GM12873 (cell line): ENCODE measurements around the gene PPM1E.

ENCODE experiments used
- CTCF ChIP-seq: IDR thresholded peaks from 2 replicates; pipeline ENCODE4 v1.5.1; 2012; ENCODE audit warnings: low read depth, mild to moderate bottlenecking, moderate library complexity, low read length, control low read depth; ENCODE audit not compliant: insufficient read depth; ENCODE audit errors: missing control alignments

PPM1E gene

DNA sequence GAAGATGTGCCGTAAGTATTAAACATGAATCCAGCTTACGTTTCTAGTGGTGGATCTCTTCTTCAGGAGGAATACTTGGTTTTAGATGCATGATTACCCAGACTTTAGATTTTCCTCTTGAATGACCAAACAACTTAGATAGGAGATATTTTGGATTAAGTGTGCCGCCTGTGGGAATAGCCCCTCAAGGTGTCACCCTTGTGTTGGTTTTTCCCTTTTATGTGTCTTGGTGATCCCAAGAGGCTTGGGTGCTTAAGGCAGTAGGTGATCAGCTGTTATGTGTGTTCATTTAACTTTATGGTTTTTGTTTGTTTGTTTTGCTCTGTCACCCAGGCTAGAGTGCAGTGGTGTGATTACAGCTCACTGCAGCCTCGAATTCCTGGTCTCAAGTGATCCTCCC is 115.1 kb downstream of the PPM1E start:
- TF ChIP-seq CTCF, result no peak

GRCh38 chr17:58873926-58874325 is 118.3 kb downstream of the PPM1E start:
- TF ChIP-seq CTCF, result no peak

DNA sequence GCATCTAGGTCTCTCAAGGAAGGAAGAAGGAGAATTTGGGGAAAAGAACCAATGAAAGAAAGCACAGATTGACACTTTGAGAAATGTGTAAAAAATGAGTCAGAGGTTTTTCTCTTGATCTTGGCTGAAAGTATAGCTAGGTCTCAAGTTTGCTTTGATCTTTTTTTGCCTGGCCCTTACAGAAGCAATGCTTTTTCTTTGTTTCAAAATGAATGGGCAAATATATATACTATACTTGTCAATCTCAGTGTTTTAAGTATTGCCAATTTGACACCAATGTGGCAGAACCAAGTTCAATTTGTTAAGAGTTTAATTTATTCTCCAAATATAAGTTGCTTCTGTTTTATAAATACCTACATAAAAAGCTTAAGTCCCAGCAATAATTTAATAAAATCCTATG is 119.6 kb downstream of the PPM1E start:
- no peak for TF ChIP-seq CTCF

GRCh38 chr17:58884161-58884560 is 128.5 kb downstream of the PPM1E start:
- no peak for TF ChIP-seq CTCF

GRCh38 chr17:58886514-58886913 is 130.9 kb downstream of the PPM1E start:
- no peak for TF ChIP-seq CTCF

DNA sequence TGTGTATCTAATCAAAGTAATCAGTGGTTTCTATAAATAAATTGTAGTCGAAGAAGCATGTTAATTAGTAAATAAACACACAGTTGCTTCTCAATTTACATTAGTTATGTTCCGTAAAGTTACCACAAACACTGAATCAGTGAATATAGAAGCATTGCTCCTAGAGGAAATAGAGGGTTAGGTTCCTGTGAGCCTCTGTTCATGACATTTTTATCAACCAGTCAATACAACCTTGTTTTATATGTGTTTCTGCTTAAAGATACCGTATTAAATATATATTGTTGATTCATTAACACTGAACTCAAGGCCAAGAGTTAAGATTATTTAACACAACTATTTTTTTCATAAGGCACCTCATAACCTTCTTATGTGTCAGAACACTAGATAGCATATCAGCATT is 134.3 kb downstream of the PPM1E start:
- no peak for TF ChIP-seq CTCF

GRCh38 chr17:58899191-58899590 is 143.5 kb downstream of the PPM1E start:
- no peak for TF ChIP-seq CTCF
